Measurements from ENCODE around the gene SYS1.

The SYS1 gene

DNA sequence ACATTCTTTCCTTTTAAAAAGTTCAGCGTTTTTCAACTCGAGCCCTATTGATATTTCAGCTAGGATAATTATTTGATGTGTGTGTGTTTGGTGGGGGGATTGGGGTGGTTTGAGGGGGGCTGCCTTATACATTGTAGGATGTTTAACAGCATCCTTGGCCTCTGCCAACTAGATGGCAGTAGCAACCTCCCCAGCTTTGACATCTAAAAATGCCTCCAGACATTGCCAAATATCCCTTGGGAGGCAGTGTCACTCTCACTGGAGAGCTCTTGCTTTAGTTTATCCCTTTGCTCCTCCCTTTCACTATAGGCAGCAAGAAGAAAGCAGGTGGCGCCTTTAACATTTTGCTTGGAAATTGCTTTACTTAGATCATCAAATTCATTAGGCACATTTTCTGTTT, 29.8 kb downstream of the SYS1 start:
- no peak for DNase-seq

DNA sequence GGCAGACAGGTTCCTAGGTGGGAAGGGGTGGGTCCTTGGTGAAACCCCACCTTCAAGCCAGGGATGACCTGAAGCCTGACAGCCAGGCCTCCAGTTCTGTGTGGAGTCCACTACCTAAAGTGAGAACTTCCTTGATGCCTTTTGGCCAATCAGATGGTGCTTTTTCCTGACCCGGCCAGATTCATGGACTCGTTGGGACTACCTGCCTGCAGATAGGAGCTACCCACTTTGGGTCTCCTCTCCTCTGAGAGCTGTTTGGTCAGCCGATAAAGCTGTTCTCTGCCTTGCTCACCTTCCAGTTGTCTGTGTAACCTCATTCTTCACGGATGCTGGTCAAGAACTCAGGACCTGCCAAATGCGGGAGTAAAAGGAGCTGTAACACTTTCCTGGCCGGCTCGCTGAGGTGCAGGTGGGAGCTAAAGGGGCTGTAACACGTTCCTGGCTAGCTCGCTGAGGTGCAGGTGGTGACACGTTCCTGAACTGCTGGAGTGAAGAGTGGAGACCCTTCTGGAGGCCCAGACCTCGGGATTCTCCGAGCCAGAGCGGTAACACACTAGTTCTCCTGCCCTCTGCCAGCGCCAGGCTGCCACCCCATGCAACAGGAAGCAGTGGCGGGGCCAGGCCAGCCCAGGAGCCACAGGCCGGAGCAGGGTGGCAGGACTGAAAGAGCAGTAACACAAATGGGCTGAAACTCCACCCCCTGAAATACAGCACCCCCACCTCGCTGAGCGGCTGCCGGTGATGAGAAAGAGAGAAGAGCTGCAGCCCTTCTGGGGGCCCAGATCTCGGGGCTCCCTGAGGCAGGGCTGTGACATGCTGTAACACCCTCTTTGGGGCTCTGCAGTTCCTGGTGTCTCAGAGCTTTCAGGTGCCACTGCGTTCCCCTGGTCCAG, 31.5 kb downstream of the SYS1 start:
- DNase-seq: no peak

DNA sequence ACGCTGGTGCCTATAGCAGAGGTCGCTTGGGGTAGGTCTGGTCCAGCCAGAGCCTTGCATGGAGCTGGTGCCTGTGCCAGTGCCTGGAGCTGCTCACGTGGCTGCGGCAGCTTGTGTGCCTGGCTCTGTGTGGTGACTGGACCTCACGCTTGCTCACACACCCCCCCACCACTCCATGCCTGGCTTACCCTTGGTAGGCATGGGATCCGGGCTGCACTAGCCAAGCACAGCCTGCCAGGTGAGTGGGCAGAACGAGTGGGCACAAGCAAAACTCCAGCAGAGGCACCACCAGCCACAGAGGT, 32.1 kb downstream of the SYS1 start:
- no peak for DNase-seq

DNA sequence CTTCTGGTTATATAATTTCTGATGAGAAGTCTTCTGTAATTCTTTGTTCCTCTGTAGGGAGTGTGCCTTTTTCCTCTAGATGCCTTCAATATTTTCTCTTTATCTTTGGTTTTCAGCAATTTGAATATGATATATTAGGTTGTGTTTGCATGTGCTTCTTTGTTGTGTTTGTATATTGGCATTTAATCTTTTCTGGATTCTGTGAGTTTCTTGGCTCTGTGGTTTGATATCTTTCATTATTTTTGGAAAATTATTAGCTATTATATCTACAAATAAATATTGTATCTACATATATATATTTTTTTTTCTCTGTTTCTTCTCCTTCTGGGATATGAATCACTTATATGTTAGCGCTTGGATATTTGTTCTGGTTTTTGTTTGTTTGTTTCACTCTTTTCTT, 36.1 kb downstream of the SYS1 start:
- DNase-seq: no peak

DNA sequence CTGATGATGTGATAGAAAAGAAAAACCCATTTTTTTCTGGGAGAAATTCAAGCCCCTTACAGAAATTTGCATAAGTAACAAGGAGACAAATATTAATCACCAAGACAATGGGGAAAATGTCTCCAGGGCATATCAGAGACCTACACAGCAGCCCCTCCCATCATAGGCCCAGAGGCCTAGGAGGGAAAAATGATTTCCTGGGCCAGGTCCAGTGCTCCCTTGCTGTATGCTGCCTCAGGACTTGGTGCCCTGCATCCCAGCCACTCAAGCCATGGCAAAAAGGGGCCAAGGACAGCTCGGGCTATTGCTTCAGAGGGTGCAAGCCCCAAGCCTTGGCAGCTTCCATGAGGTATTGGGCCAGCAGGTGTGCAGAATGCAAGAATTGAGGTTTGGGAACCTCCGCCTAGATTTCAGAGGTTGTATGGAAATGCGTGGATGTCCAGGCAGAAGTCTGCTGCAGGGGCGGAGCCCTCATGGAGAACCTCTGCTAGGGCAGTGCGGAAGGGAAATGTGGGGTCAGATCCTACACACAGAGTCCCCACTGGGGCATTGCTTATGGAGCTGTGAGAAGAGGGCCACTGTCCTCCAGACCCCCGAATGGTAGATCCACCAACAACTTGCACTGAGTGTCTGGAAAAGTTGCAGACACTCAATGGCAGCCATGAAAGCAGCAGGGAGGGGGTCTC, 37.5 kb downstream of the SYS1 start:
- no peak for DNase-seq

DNA sequence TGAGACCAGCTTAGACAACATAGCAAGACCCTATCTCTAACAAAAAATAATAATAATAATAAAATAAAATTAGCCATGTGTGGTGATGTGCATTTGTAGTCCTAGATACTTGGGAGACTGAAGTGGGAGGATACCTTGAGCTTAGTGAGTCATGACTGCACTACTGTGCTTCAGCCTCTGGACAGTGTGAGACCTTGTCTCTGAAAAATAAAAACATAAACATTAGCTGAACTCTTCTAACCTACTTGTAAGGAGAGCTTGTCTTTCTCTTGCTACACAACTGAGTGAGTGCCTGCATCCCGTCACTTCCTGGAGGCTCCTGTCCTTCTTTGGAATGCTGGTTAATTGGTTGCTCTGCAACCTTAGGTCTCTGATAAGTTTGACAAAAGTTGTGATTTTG, 40.0 kb downstream of the SYS1 start:
- no peak for DNase-seq

DNA sequence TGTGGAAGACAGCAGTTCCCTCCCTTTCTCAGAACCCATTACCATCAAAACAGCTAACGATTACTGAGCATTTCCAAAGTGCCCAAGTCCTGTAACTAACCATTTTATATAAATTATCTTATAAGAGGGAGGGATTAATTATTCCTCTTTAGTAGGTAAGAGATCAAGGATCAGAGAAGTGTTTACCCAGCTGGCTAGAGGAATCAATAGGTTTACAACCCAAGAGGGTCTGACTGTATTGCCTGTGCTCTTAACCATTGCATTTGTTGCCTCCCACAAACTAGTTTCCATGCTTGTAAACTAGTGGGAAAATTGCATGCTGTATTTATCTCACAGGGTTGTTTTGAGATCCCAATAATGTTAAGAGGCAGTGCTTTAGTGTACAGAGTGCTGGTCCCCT, 41.5 kb downstream of the SYS1 start:
- DNase-seq: no peak

DNA sequence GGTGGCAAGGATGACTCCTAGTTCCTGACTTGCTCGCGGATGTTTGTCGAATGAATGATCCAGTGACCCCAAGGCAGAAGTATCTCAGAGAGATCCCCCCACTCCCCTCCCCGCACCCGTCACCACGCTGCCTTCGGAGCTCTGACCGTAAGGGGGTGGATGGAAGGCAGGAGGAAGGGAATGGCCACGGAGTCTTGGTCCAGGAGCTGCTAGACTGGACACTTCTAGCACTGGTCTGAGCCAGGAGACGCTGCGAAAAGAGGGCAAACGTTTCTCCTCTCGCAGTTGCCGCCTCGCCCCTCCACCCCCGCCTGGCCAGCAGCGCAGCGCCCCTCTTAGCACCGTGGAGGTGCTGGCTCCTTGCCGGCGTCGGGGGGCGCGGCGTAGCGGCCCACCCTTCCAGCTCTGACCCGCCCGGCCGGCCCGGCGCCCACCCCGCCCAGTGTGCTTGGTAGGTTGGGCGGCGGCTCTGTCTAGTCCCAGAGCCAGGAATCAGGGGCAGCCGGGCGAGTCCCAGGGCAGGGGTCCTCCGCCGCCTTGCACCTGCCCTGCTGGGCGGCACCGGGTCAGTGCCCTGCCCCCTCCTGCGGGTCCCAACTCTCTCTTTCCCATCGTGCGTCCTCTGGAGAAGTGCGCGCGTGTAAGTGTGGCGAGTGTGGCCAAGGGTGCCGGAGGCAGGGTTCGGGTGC, 42.8 kb downstream of the SYS1 start:
- no peak for DNase-seq

DNA sequence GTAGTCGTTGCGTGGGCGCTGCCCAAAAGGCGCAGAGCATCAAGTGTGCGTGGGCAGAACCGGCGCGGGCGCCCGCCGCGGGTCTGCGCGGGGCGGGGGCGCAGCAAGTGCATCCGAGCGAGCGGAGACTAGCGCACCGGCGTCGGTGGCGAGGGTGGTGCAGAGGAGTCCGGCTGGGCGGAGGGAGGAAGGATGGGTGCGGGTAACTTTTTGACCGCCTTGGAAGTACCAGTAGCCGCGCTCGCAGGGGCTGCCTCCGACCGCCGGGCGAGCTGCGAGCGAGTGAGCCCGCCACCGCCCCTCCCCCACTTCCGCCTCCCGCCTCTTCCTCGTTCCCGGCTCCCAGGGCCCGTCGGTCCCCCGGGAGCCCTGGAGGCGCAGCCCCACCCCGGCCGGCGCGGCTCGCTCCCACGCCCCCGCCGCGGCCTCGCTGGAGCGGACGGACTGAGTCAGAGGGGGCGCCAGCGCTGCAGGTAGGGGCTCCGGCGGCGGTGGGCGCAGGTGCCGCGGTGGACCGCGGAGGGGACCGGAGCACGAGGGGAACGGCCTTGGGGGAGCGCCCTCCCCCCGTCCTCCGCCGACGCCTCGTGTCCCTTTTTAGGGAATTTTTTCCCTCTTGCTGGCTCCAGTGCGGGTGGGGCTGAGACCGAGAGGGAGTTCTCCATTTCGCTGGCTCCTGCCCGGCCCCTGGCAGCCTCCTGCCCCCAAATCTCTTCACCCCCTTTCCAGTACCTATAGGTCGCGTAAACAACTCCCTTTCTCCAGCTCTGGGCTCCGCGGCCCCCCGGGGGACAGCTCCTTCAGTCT, 43.5 kb downstream of the SYS1 start:
- peak; percentile 53 to 71 for DNase-seq

DNA sequence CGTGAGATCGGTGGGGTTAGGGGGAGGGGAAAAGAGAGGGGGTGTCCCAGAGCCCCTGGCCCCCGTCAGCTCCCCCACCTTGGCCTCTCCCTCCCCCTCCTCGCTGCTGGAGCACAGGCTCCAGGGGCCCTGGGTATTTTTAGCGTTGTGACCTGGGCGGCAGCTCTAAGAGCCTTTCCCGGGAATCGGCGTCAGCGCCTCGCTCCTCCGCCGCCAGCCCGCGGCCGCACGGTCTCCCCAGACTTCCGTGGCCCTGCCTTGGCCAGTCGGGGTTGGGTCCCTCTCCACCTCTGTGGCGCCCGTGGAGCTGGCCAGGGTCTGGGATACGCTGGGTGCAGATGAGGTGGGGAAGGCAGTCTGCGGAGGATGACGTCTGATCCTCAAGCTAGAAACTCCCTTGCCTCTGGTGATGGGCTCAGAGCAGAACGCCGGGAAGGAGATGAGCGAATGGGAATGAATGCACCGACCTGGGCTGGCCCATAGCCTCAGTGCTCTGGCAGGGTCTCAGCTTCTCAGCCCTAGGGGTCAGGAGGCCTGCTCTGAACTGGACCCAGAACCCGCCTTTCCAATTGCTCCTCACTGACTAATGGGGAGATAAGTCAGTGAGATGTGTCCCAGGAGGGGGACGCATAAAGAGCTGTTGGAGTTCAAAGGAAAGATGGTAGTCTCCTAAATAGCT, 44.2 kb downstream of the SYS1 start:
- peak in 1 of 2 donors; percentile 14 for DNase-seq

DNA sequence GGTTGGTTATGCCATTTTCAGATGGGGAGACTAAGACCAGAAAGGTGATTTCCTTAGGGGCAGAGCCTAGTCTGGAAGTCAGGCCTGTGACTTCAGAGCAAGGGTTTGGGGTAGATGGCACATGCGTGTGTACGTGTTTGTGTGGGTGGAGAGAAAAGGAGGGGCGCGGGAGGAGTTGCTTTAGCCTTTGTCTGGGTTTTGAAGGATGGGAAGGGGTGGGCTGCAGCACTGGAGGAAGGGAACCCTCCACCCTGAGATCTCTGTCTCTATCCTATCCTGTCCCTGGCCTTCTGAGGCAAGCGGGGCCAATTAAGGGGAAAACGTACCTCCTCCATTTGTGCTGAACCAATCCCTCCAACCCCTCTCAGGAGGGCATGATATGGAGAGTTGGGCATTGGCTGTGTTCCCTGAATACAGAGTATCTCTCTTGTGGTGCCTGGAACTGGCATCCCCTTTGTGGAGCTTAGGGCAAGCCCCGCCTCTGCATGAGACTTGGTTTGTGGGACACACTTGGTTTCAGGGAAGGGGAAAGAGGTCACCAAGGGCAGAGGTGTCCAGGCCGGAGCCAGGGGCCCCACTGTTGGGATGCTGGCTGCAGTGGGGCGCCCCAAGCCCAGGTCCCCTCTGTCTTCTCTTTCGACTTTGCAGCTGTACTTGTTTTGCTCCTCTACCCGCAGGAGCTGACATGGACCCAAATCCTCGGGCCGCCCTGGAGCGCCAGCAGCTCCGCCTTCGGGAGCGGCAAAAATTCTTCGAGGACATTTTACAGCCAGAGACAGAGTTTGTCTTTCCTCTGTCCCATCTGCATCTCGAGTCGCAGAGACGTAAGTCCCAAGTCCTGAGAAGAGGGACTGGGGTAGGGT, 45.1 kb downstream of the SYS1 start, which contains the start of gene DBNDD2:
Gene DBNDD2 (plus strand): TSS at position 507 of the 863 bp plus-strand sequence. CDS start 179 bp downstream, at position 686.
- no peak for DNase-seq

DNA sequence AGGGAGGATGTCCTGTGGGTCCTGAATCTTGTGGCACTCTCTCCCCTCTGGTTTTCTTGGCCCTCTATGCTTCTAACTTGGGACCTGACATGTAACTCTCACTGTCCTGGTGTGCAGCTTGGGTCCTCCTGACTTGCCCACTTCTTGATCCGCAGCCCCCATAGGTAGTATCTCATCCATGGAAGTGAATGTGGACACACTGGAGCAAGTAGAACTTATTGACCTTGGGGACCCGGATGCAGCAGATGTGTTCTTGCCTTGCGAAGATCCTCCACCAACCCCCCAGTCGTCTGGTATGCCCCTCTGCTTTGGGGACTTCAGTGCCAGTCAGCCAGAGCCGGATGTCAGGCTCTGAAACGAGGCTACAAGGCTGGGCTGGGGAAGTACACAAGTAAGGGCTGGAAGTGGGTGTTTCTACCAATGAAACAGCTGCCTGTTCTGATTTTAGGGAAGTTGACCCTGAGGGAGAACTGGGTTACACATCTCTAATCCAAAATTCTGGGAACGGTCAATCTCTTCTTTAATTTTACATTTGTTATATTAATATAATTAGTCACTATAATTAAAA, 45.8 kb downstream of the SYS1 start:
- DNase-seq: no peak

DNA sequence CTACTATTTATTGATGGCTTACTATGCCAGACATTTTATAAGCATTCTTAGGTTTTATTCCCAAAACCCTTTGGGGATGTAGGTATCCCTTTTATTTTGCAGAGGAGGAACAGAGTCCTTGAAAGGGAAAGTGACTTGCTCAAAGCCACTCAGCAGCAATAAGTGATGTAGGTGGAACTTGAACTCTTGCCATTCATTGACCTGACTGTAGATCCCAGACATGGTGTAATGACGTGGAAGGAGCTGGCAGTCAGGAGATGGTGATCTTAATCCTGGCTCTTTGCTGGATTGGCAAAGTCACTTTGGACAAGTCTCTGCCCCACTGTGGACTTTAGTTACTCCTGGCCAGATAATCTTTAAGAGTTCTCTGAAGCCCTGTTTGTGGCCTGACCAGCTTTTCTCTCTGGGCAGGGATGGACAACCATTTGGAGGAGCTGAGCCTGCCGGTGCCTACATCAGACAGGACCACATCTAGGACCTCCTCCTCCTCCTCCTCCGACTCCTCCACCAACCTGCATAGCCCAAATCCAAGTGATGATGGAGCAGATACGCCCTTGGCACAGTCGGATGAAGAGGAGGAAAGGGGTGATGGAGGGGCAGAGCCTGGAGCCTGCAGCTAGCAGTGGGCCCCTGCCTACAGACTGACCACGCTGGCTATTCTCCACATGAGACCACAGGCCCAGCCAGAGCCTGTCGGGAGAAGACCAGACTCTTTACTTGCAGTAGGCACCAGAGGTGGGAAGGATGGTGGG, 46.7 kb downstream of the SYS1 start:
- no peak for DNase-seq

DNA sequence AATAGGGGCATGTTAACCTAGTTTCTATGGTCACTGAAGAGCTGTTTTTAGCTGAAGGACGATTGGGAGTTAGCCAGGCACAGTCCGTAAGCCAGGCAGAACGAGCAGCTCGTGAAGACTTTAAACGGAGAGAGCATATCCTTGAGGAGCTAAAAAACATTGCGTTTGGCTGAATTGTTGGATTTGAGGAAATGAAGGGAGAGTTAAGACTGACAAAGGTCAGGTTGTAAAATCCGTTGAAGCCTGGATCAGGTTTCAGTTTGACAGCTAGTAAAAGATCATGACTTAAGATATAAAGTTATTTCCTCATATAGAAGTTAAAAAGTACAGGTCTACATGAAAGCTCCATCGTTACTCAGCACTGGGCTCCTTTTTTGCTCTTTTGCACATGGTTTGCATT, 47.9 kb downstream of the SYS1 start:
- DNase-seq: no peak

DNA sequence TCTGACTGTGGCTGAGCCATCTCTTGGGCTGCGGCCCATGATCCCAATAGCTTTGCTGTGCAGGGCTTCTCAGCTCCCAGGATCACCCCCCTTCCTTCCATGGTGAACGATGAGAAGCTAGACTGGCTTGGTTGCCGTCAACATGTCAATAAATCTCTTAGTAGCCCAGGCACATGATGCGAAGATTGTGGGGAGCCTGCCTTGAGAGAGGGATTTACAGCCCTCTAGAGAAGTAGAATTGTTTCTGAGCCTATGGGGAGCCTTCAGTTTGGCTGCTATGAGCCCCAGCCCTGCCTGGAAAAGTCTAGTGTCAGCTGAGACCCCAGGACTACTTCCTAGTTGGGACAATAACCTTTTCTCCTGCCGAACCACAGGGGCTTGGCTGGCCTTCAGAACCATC, 49.7 kb downstream of the SYS1 start:
- no peak for DNase-seq

DNA sequence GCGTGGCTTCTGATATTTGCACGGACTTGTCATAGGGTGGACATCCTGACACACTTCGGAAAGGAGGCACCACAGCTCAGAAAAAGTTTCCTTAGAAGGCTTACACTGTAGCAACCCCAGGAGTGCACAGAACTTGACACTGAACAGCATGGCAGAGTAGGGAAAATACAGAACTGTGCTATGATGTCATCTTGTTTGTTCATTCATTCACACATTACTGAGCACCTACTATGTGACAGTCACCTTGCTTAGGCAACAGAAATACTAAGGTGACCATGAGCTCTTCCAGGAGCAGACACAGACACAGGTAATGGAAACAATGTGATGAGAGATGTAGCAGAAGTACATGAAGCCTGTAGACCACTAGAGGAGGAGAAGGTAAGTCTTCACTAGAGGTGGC, 50.5 kb downstream of the SYS1 start:
- DNase-seq: no peak

DNA sequence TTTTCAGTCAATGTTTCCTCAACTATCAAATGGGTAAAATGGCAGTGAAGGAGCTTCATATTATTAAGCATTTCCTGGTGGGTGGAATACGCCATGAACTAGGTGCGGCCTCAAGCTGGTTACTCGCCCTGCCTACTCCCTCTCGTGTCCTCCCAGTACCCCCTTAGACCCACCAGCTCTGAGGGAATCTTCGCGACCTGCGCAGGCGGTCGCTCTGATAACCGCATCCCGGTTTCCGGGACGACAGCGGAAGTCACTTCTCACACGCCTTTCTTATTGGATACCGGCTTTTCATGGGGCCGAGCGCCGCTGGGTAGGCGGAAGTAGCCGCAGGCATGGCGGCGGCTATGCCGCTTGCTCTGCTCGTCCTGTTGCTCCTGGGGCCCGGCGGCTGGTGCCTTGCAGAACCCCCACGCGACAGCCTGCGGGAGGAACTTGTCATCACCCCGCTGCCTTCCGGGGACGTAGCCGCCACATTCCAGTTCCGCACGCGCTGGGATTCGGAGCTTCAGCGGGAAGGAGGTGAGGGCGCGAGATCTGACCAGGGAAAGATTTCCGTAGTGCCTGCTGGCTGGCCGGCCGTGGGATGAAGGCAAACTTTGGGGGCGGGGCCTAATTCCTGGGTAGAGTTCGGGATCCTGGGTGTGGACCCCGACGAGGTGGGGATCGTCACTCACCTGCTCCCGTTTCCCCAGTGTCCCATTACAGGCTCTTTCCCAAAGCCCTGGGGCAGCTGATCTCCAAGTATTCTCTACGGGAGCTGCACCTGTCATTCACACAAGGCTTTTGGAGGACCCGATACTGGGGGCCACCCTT, 53.1 kb downstream of the SYS1 start, which contains the start of gene PIGT:
Gene PIGT (plus strand): TSS at position 320 of the 816 bp plus-strand sequence. CDS start 16 bp downstream, at position 336.
- DNase-seq: peak; percentile 88 to 90

DNA sequence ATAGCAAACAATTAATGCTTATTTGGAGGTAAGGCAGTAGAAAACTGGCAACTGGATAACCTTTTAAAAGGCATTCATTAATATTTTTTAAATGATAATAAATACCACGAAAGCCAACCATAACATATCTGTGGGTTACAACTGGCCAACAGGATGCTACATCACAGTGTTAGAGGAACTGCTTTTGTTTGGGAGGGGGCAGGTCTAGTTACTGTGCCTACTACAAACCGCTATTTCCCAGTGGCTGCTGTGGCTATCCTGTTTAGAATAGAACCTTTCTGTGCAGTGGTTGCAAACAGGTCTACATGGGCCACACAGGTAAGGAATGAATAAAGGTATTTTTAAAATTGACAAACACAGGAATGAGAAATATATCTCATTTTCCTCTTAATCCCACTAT, 54.0 kb downstream of the SYS1 start:
- no peak for DNase-seq
